Measurements from ENCODE around the gene GPR32.

The GPR32 gene

GRCh38 chr19:50724522-50725217 lies 45.6 kb upstream of the GPR32 start:
- peak; percentile 97 for DNase-seq (ENCODE audit: low read depth)
- peak overlapping the region; percentile 84 for H3K4me3 ChIP-seq (ENCODE audit: low read depth, low read length)
- TF ChIP-seq CTCF (IDR thresholded peaks at IDR 0.05; ENCODE audit: control insufficient read depth, extremely low read depth, insufficient read depth) = peak; percentile 89

- TF ChIP-seq CTCF (IDR thresholded peaks at IDR 0.05; ENCODE audit: control insufficient read depth, extremely low read depth, insufficient read depth) = no peak
- no peak for DNase-seq (ENCODE audit: low read depth)
- H3K4me3 ChIP-seq (ENCODE audit: low read depth, low read length) = peak overlapping the region; percentile 84
Observed at GRCh38 chr19:50725218-50725910, 44.9 kb upstream of the GPR32 start.

- TF ChIP-seq CTCF (IDR thresholded peaks at IDR 0.05; ENCODE audit: control insufficient read depth, extremely low read depth, insufficient read depth) = no peak
- peak overlapping the region; percentile 84 for H3K4me3 ChIP-seq (ENCODE audit: low read depth, low read length)
- no peak for DNase-seq (ENCODE audit: low read depth)
Observed at GRCh38 chr19:50725911-50726230, 44.4 kb upstream of the GPR32 start.

GRCh38 chr19:50728084-50728737 lies 42.1 kb upstream of the GPR32 start:
- no peak overlapping the region for H3K4me3 ChIP-seq (ENCODE audit: low read depth, low read length)

GRCh38 chr19:50729894-50730293 lies 40.4 kb upstream of the GPR32 start:
- no peak for TF ChIP-seq CTCF (IDR thresholded peaks at IDR 0.05; ENCODE audit: control insufficient read depth, extremely low read depth, insufficient read depth)
- no peak overlapping the region for H3K4me3 ChIP-seq (ENCODE audit: low read depth, low read length)
- DNase-seq (ENCODE audit: low read depth) = no peak

More at GRCh38 chr19:50728084-50728737, 42.1 kb upstream of the GPR32 start:
- DNase-seq (ENCODE audit: low read depth) = no peak
- TF ChIP-seq CTCF (IDR thresholded peaks at IDR 0.05; ENCODE audit: control insufficient read depth, extremely low read depth, insufficient read depth) = no peak

GRCh38 chr19:50735869-50736268 lies 34.4 kb upstream of the GPR32 start:
- no peak overlapping the region for H3K4me3 ChIP-seq (ENCODE audit: low read depth, low read length)
- no peak for DNase-seq (ENCODE audit: low read depth)
- TF ChIP-seq CTCF (IDR thresholded peaks at IDR 0.05; ENCODE audit: control insufficient read depth, extremely low read depth, insufficient read depth) = no peak
